ENCODE measurements around the gene GUCA1A.
"Not testable (repeated sequence)": the region's sequence is repeated elsewhere in the genome, so short reads cannot be mapped to it uniquely, and the experiment has no call there.

Gene GUCA1A

DNA sequence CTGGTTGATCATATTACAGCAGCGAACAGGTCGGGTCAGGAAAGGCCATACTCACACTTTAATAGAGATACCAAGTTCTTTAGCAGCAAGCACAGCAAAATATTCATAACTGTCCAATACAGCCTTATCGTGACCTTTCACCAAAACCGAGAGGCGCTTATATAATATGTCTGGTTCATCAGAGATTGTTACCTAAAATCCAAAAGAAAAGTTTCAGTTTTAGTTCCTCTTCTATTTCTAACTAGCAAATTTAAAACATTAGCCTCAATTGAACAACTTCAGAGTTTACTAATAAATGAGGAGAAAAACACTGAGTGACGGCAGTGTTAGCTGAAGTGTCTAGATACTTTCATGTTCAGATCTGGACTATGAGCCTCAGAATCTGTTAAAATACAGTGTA lies 38.6 kb downstream of the GUCA1A start:
- ATAC-seq = peak in 1 of 2 donors; percentile 13

DNA sequence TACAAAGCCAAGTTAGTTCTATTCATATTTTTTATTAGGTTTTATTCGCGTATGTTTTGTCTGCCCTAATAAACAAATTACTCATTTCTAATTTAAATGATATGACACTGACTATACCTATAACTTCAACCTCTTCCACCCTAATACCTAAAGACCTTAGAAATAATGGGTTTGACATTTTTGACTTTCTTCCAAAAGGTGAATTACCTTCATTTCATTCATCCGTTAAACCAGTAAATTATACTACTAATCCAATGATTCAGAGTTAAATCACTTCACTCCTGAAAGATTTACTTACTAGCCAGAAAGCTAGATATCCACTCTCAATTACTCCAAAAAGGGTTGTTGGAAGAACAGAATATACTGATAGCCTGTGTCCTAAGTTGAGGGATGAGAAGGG lies 39.3 kb downstream of the GUCA1A start:
- no peak for ATAC-seq

DNA sequence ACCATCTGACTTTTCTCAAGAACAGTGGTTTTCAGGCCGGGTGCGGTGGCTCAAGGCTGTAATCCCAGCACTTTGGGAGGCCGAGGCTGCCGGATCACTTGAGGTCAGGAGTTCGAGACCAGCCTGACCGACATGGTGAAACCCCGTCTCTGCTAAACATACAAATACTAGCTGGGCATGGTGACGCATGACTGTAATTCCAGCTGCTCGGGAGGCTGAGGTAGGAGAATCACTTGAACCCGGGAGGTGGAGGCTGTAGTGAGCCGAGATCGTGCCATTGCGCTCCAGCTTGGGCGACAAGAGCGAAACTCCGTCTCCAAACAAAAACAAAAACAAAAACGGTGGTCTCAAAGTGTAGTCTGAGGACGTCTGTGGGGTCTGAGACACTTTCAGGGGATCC lies 43.3 kb downstream of the GUCA1A start:
- not testable (repeated sequence) for ATAC-seq

DNA sequence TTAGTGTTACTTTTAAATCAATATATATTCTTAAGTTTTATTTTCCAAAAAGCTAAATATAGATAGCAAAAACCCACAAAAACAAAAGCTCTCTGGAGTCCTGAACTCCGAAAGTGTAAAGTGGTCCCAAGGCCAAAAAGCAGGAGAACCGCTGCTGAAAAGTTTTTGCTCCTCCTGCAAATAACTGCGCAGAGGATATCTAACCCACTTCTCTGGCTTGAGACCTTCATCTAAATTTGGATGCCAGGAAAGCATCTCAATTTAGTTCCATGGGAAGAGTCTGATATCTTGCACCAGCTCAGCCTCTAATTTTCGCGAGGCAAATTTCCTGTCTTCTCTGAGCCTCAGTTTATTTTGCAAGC lies 44.0 kb downstream of the GUCA1A start:
- ATAC-seq = no peak

DNA sequence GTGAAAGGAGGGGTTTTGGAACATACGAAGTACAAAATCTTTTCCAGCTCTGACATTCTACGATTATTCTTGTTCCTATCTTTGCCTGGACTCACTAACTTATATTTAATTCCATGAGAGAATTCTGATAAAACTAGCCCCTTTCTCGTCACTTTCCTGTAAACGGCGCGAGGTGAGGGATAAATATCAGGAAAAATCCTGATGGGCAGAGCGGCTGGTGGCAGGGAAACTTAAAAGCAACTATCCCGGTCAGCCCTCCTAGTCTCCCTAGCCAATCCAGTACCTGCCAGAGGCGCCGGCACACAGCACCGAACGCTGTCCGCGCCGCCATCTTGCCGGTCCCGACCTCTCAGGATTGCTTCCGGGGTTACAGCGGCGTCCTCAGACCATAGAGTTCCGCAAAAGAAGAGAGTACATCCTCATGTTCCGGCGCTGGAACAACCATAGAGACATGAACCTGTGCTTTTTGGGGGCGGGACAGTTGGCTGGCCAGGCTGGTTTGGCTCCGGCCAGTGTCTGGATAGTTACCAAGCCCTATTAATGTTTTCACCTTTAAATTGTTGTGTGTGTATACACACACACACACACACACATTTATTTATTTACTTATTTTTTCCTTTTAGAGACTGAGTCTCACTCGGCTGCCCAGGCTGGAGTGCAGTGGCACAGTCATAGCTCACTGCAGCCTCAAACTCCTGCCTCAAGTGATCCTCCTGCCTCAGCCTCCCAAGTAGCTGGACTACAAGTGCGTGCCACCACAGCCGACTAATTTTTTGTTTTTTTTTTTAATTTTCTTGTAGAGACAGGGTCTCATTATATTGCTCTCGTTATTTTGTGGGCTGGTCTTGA lies 44.6 kb downstream of the GUCA1A start, which contains the start of gene MRPS10:
Gene MRPS10 (minus strand): TSS at position 343 of the 849 bp plus-strand sequence. CDS start 12 bp downstream, at position 331.
- ATAC-seq = peak; percentile 100

DNA sequence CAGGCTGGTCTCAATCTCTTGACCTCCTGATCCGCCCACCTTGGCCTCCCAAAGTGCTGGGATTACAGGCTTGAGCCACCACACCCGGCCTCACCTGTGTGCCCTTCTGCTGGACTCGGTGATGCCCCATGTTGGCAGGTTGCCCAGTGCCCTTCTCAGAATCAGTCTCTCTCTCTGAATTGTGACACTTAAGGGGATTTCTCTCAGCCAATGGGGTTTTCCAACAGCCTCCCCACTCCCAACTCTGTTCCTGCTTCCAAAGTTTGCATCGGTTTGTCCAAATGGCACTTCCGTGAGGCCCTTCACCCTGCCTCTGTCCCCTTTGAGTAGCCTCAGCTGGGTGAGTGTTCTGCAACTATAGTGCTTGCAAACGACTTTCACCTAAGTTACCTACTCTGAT lies 47.6 kb downstream of the GUCA1A start:
- no peak for ATAC-seq

DNA sequence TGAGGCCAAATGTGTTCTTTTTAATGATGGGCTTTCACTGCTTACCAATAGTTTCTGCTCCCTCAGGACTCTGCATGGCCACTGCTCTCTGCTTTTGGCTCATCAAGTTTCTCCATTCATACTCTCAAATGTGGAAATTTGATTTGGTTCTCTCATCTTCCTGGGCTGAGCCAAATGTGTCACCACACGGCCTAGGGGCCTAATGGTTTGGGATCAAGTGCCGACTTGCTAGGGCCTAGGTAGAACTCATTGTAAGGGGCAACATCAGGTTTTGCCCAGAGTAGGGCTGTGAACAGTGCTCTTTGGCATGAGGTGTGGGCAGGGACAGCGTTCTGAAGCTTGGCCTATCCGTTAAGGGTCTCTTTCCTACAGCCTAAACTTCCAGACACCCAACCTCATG lies 48.4 kb downstream of the GUCA1A start:
- no peak for ATAC-seq

DNA sequence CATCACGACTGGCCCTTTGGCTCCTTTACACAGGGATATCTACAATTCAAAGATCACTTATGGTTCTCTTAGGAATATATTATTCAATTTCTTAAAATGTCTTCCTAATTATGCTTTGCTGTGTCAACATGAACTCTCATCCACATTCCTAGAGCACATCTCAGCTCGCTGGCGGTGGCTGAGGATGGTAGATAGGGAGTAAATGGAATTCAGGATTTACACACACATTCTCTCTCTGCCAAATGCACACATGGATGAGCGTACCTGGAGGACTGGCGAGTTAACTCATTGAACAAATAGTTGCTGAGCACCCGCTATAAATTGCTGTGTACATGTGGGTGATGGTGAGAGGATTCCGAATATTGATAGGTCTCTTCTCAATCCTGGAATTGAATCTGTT lies 49.3 kb downstream of the GUCA1A start:
- no peak for ATAC-seq

DNA sequence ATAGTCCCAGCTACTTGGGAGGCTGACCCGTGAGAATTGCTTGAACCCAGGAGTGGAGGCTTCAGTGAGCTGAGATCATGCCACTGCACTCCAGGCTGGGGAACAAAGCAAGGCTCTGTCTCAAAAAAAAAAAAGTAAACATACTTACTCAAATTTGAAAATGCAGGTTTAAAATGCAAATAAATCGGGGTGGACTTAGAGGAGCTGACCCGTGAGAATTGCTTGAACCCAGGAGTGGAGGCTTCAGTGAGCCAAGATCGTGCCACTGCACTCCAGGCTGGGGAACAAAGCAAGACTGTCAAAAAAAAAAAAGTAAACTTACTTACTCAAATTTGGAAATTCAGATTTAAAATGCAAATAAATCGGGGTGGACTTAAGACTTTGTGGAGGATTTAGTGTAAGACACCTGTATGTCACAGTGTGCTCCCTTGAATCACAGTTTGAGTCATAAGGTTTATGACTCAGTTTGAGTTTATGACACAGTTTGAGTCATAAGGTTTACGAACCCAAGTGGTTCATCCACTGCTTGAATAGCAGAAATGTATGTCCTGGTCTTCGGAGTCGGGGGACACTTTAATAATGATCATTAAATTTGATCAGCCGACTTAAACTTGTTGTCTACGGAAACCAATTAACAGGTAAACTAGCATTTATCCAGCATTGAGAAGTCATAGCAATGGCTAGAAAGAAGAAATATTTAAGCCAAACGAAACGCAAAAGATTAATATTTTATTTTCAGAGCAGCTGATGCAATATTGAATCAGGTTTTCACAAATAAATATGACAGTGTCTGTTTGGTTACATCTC lies 51.3 kb downstream of the GUCA1A start:
- ATAC-seq = peak; percentile 99 to 100

DNA sequence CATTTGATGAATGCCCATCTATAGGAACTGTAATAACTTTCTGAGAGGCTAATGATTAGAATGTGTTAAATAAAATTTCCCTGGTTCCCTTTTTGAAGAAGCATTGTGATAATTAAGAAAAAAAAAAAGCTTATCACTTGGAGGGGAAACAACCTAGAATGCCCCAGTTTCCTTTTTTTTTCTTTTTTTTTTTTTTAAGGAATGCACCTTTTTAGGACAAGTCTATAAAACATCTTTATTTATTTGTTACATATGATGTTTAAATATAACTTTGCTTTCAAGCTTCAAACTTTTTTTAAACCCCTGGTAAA lies 51.8 kb downstream of the GUCA1A start:
- no peak for ATAC-seq

DNA sequence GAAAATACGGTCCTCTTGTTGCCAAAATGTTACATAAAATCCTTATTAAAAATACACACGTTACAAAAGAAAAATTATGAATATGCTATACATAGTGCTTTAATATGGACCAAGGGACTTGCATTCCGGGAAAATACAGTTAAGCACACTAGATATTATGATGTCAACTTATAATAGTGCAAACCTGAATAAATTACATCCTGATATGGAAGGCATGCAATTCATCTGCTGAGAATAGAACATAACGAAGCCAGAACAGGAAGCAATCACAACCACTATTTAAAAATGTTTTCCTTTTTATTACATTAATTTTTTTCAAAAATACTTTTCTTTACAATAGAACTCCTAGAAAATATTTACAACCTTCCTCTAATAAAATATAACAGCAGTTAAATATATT lies 52.3 kb downstream of the GUCA1A start:
- no peak for ATAC-seq

DNA sequence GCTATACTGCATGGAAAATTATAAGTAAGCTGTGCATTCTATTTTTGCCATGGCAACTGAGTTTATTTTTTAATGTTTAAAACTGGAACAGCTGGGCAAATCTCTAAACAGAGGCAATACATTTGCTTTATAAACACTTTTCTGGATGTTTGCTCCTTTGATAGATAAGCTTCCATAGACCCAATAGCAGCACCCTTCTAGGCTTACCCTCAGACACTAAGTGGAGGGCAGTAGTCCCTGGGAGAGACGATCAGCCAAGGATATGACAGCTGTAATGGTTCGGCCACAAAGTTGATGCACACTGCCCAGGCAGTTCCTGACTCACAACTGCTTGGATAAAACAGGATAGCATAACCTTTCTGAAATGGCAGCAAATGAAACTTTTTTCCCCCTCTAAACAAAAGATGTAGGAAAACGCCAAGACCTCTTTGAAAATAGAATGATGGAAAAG lies 53.0 kb downstream of the GUCA1A start:
- no peak for ATAC-seq

DNA sequence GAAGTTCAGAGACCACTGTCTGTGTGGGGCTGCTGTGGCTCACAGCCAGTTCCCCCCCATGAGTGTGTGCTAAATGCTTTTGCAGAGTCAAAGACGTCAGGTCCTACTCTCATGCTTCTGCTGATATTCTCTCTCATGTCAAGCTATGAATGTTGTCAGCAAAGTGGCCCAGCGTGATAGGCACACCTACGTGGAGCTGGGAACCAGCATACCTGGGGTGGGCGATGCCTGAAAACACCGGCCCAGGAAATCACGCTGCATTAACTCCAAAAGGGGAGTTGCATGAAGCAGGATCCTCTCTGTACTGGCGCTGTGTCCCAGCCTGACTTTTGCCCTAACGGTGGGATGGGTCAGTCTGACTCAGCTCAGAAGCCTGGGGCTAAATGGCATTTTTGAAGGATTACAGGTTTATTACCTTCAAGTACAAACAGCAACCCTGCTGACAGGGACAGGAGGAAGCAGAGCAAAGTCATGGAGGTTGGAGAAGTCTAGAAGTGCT lies 53.5 kb downstream of the GUCA1A start:
- no peak for ATAC-seq

DNA sequence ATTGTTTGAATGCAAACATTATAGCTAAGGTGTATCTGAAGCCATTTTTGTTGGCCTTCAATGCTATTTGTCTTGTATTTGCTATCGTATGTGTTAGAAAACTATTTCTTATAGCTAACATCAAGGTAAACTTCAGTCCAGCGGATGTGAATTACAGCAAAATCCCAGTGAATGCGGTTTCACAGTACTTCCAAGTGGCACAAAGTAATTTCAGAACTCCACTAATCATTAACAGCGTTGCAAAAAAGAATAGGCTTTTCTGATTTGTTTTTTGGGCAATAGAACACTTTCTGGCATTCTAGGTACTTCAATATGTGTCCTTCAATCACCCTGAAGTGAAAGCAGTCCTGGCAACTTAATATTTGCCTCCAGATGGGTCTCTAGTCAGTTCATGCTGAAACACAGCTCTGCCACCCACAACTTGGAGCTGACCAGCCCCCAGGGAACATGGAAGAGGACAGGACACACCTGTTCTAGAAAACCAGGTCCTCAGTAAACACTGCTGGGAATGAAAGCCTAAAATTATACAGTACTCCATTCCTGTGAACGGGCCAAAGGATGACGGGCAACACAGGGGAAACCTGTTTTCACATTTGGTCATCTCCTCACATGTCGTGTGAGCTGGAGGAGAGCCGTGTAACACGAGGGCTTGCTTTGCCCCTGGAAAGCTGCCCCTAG lies 54.1 kb downstream of the GUCA1A start:
- ATAC-seq = no peak

DNA sequence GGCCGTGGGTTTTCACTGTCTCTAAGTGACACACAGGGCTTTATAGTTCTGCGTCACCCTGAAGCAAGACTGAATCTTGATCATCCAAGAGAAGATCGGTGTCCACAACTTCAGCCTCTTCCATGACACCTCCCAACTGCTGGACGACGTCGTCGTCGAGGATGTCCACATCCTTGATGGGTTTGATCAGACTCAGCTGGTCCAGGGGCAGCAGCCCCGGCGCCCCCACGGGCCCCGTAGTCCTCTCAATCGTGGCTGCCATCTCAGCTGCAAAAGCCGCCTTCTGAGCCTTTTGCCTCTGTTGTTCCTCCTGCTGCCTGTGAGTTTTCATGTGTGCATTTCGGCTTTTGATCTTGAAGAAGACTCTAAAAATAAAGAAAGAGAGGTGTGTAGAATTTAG lies 55.1 kb downstream of the GUCA1A start:
- ATAC-seq = no peak

Measured in activated CD4-positive, CD25-positive, alpha-beta regulatory T cell treated with anti-CD3 and anti-CD28 coated beads, Interleukin-2, amount 50 U/mL, for 24 hours (primary cell).